GM12878 (cell line): ENCODE results near the gene THAP10. TPM values are rescaled to one million over a fixed set of nuclear protein-coding genes. Genes with fewer than 3 reads are reported as not detected.

ENCODE experiments used
- BMI1 ChIP-seq: fragments of 450-650 bp; IDR thresholded peaks from 2 replicates; pipeline ENCODE4 v1.6.1; 2016; ENCODE audit warnings: mild to moderate bottlenecking, moderate library complexity, borderline replicate concordance
- CBFB ChIP-seq: IDR thresholded peaks from 2 replicates; pipeline ENCODE4 v1.6.1; 2016; ENCODE audit warnings: antibody characterized with exemption, low read depth
- CREB1 ChIP-seq: IDR thresholded peaks from 2 replicates; pipeline ENCODE4 v1.6.1; 2012; ENCODE audit warnings: low read depth, mild to moderate bottlenecking, inconsistent platforms
- CREM ChIP-seq: IDR thresholded peaks from 2 replicates; pipeline ENCODE4 v1.6.1; 2014; ENCODE audit warnings: antibody characterized with exemption, low read depth
- DPF2 ChIP-seq: fragments of 450-650 bp; IDR thresholded peaks from 2 replicates; pipeline ENCODE4 v1.6.1; 2017; ENCODE audit warnings: mild to moderate bottlenecking
- EGR1 ChIP-seq, 2 experiments: IDR thresholded peaks; 1 replicate in 1 of 2; 2 replicates in 1 of 2; pipeline ENCODE4 v1.6.1; 2011 to 2012; ENCODE audit warnings: low read depth in 2 of 2, low read length in 2 of 2, borderline replicate concordance in 1 of 2, mild to moderate bottlenecking in 1 of 2, moderate library complexity in 1 of 2
- ETV6 ChIP-seq, 2 experiments: fragments of 450-650 bp in 1 of 2; IDR thresholded peaks in 1 of 2; conservative IDR thresholded peaks in 1 of 2; 2 replicates each; pipeline ENCODE4 v1.6.1; 2014; ENCODE audit warnings: antibody characterized with exemption in 1 of 2, borderline replicate concordance in 1 of 2, low read depth in 1 of 2, mild to moderate bottlenecking in 1 of 2, moderate library complexity in 1 of 2
- GABPA ChIP-seq: IDR thresholded peaks from 2 replicates; pipeline ENCODE4 v1.6.1; 2014; ENCODE audit warnings: antibody characterized with exemption, low read depth, mild to moderate bottlenecking, inconsistent platforms
- IKZF1 ChIP-seq: fragments of 450-650 bp; conservative IDR thresholded peaks from 2 replicates; pipeline ENCODE4 v1.6.1; 2017; ENCODE audit warnings: antibody characterized with exemption, mild to moderate bottlenecking
- MXI1 ChIP-seq: fragments of 150-350 bp; IDR thresholded peaks from 2 replicates; pipeline ENCODE4 v1.6.1; 2011; ENCODE audit warnings: low read depth, mild to moderate bottlenecking, inconsistent platforms, low read length, improper control_type of control experiment
- NR2C1 ChIP-seq: fragments of 450-650 bp; IDR thresholded peaks from 2 replicates; pipeline ENCODE4 v1.6.1; 2017; ENCODE audit warnings: antibody characterized with exemption, mild to moderate bottlenecking, moderate library complexity
- NR2F1 ChIP-seq: fragments of 450-650 bp; conservative IDR thresholded peaks from 2 replicates; pipeline ENCODE4 v1.6.1; 2017; ENCODE audit warnings: mild to moderate bottlenecking
- POU2F2 ChIP-seq: IDR thresholded peaks from 3 replicates; pipeline ENCODE4 v1.6.1; 2011; ENCODE audit warnings: low read depth, mild to moderate bottlenecking, low read length, borderline replicate concordance
- SIN3A ChIP-seq: IDR thresholded peaks from 2 replicates; pipeline ENCODE4 v1.6.1; 2012; ENCODE audit warnings: low read depth, low read length, improper control_type of control experiment
- SIX5 ChIP-seq: IDR thresholded peaks from 2 replicates; pipeline ENCODE4 v1.6.1; 2011; ENCODE audit warnings: mild to moderate bottlenecking, low read depth, low read length, moderate library complexity; ENCODE audit not compliant: severe bottlenecking
- YY1 ChIP-seq: IDR thresholded peaks from 2 replicates; pipeline ENCODE4 v1.6.1; 2011; ENCODE audit warnings: low read depth, mild to moderate bottlenecking, low read length
- ZSCAN29 ChIP-seq: fragments of 450-650 bp; IDR thresholded peaks from 2 replicates; pipeline ENCODE4 v1.6.1; 2017; ENCODE audit warnings: mild to moderate bottlenecking, moderate library complexity
- polyA plus RNA-seq, 11 experiments: library from polyadenylated mRNA; depleted of rRNA in 4 of 11; unstranded in 6 of 11; stranded (reverse) in 5 of 11; fragments of >200 nt; fragmentation: Nextera tagmentation in 4 of 11; fragmentation: Illumina TruSeq in 1 of 11; extraction: Ambion mirVana in 4 of 11; extraction: Trizol in 1 of 11; gene quantifications; 1 replicate in 1 of 11; 2 replicates in 10 of 11; pipeline versions ENCODE4 v1.2.1 to v1.2.3, GENCODE V29; 2011 to 2016; ENCODE audit warnings: inconsistent platforms in 2 of 11, missing spikeins in 2 of 11, low read depth in 1 of 11
- total RNA-seq, 4 experiments: library from RNA; depleted of rRNA in 3 of 4; stranded (reverse); fragments of >200 nt in 3 of 4; fragmentation: Illumina TruSeq in 1 of 4; extraction: Trizol in 1 of 4; gene quantifications; 2 replicates each; pipeline versions ENCODE4 v1.2.1 to v1.2.3, GENCODE V29; 2013 to 2021
- TF ChIP-seq, protein P1 (sequence below): IDR thresholded peaks from 2 replicates; pipeline ENCODE4 v1.6.1; 2012; ENCODE audit warnings: low read depth, low read length, improper control_type of control experiment
- TF ChIP-seq, protein P2 (sequence below): fragments of 450-650 bp; IDR thresholded peaks from 2 replicates; pipeline ENCODE4 v1.6.1; 2014; ENCODE audit warnings: mild to moderate bottlenecking
- TF ChIP-seq, protein P3 (sequence below): fragments of 450-650 bp; IDR thresholded peaks from 2 replicates; pipeline ENCODE4 v1.6.1; 2018; ENCODE audit warnings: borderline replicate concordance, mild to moderate bottlenecking; ENCODE audit not compliant: partially characterized antibody
- TF ChIP-seq, protein P4 (sequence below): IDR thresholded peaks from 2 replicates; pipeline ENCODE4 v1.6.1; 2012; ENCODE audit warnings: low read depth, low read length, improper control_type of control experiment

The THAP10 gene
- total and polyA plus RNA-seq, 10 of the 15 experiments (the other 5 are each of a cell fraction or from before 2014, with no cell fraction given): 0.35 to 5.2 (median 1.4) TPM

DNA sequence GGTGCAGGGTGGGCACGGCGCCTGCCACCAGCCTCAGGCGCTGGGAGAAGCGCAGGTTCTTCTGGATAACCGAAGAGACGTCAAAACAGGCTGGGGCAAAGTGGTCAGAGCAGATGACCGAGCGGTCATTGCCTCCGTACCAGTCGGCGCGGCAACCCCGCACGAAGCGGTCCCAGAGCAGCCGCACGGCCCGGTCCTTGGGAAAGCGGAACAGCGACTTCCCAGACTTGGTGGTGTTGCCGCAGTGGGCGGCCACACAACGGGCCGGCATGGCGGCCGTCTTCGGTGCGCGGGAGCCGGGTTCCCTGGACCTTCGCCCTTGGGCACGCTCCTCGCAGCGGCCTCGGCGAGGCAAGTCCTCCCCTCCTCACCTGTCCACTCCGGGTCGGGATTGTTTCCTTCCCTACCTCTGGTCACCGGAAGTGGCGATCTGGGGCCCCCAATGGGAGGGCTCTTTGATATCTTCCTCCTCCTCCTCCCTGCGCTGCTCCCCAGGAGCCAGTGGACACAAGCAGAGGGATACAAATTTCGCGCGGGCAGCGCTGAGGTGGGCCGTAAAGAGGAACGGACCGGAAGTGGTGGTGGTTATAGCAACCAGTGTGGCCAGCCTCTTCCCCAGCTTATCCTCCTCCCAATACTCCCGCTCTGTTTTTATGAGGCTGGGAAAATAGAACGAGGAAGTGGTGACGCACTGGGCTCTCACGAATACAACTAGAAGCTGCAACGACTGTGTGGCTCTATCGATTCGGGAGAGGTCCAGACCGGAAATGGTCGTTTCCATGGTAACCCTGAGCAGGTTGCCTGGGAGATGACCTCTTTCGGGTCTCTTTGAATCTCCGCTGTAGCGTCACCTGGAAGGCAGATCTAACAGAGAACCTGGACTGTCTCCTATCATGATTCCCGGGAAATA is at the start of gene THAP10, which contains the start of gene LRRC49 (continued):
- TF ChIP-seq NR2F1: peak; percentile 51; the same call in 1 of the 2 replicates
- peak; percentile 98 for TF ChIP-seq BMI1
- no peak for TF ChIP-seq DPF2
- 0 out of 4 replicates have a peak, but pooled peaks of 1 of the 2 experiments have one; percentile 10 for TF ChIP-seq ETV6 (conservative IDR thresholded peaks at IDR 0.05 in 1 of 2, IDR thresholded peaks at IDR 0.05 in 1 of 2; ENCODE audit: borderline replicate concordance in 1 of 2, low read depth in 1 of 2)
- TF ChIP-seq, protein P1, sequence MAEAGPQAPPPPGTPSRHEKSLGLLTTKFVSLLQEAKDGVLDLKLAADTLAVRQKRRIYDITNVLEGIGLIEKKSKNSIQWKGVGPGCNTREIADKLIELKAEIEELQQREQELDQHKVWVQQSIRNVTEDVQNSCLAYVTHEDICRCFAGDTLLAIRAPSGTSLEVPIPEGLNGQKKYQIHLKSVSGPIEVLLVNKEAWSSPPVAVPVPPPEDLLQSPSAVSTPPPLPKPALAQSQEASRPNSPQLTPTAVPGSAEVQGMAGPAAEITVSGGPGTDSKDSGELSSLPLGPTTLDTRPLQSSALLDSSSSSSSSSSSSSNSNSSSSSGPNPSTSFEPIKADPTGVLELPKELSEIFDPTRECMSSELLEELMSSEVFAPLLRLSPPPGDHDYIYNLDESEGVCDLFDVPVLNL: peak; percentile 83
- peak; percentile 96 for TF ChIP-seq GABPA
- TF ChIP-seq CBFB: peak; percentile 88
- TF ChIP-seq NR2C1: peak; percentile 35; the same call in 1 of the 2 replicates
- TF ChIP-seq CREM: 0 out of 2 replicates have a peak, but pooled peaks have one; percentile 29
- TF ChIP-seq, protein P2, sequence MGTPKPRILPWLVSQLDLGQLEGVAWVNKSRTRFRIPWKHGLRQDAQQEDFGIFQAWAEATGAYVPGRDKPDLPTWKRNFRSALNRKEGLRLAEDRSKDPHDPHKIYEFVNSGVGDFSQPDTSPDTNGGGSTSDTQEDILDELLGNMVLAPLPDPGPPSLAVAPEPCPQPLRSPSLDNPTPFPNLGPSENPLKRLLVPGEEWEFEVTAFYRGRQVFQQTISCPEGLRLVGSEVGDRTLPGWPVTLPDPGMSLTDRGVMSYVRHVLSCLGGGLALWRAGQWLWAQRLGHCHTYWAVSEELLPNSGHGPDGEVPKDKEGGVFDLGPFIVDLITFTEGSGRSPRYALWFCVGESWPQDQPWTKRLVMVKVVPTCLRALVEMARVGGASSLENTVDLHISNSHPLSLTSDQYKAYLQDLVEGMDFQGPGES: no peak
- peak; percentile 66; the same call in 1 of the 2 replicates for TF ChIP-seq YY1
- TF ChIP-seq ZSCAN29: no peak
- TF ChIP-seq SIX5: peak; percentile 2
- TF ChIP-seq, protein P3, sequence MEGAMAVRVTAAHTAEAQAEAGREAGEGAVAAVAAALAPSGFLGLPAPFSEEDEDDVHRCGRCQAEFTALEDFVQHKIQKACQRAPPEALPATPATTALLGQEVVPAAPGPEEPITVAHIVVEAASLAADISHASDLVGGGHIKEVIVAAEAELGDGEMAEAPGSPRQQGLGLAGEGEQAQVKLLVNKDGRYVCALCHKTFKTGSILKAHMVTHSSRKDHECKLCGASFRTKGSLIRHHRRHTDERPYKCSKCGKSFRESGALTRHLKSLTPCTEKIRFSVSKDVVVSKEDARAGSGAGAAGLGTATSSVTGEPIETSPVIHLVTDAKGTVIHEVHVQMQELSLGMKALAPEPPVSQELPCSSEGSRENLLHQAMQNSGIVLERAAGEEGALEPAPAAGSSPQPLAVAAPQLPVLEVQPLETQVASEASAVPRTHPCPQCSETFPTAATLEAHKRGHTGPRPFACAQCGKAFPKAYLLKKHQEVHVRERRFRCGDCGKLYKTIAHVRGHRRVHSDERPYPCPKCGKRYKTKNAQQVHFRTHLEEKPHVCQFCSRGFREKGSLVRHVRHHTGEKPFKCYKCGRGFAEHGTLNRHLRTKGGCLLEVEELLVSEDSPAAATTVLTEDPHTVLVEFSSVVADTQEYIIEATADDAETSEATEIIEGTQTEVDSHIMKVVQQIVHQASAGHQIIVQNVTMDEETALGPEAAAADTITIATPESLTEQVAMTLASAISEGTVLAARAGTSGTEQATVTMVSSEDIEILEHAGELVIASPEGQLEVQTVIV: peak; percentile 34
- TF ChIP-seq CREB1: 0 out of 2 replicates have a peak, but pooled peaks have one; percentile 42
- peak; percentile 63 for TF ChIP-seq MXI1
- 0 out of 3 replicates have a peak, but pooled peaks have one; percentile 7 for TF ChIP-seq POU2F2
- TF ChIP-seq, protein P4, sequence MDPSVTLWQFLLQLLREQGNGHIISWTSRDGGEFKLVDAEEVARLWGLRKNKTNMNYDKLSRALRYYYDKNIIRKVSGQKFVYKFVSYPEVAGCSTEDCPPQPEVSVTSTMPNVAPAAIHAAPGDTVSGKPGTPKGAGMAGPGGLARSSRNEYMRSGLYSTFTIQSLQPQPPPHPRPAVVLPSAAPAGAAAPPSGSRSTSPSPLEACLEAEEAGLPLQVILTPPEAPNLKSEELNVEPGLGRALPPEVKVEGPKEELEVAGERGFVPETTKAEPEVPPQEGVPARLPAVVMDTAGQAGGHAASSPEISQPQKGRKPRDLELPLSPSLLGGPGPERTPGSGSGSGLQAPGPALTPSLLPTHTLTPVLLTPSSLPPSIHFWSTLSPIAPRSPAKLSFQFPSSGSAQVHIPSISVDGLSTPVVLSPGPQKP: 0 out of 2 replicates have a peak, but pooled peaks have one; percentile 25
- 0 out of 2 replicates have a peak, but pooled peaks have one; percentile 13 for TF ChIP-seq IKZF1
- TF ChIP-seq EGR1 (IDR thresholded peaks at IDR 0.05; ENCODE audit: borderline replicate concordance in 1 of 2, low read depth in 2 of 2, low read length in 2 of 2): peak; percentile 4 to 55; a peak in 1 of 3 replicates
- no peak for TF ChIP-seq SIN3A
- TF ChIP-seq, all 136 proteins: peak for 25
